HepG2 (cell line): ENCODE results near the gene NUDT3. TPM values are rescaled to one million over a fixed set of nuclear protein-coding genes. Genes with fewer than 3 reads are reported as not detected.

ENCODE experiments used
- ATAC-seq: fragments of 200-7000 bp; cut with Tn5 transposase; 3 replicates; pipeline ENCODE4 v1.9.1; 2020; ENCODE audit warnings: mild to moderate bottlenecking, moderate library complexity
- BruUV-seq: library from RNA; stranded (reverse); fragments of 400-500 nt; replicated peaks from 2 replicates; lab custom pipeline; 2021; lab: Mats Ljungman, UMichigan
- CTCF ChIA-PET: fragments of 300-600 bp; formaldehyde crosslinking; extraction: SDS; loops from one replicate; lab custom pipeline; 2021; ENCODE audit warnings: low total read pairs, inconsistent platforms, low intra/inter-chr PET ratio; lab: Yijun Ruan, JAX
- POLR2A ChIA-PET: fragments of 350-600 bp; sonication (Branson Sonifier 250); formaldehyde crosslinking; loops from one replicate; lab custom pipeline; 2020; ENCODE audit warnings: antibody characterized with exemption, inconsistent platforms; lab: Yijun Ruan, JAX
- DNase-seq: peaks from one replicate; pipeline ENCODE4 v3.0.0-alpha.2; 2015; ENCODE audit warnings: low spot score
- FAIRE-seq: peaks from 3 replicates; lab custom pipeline; 2011; peaks lifted over from hg19 to GRCh38; lab: Jason Lieb, UNC
- H2AFZ ChIP-seq: one replicate; pipeline ENCODE4 v1.6.1; 2011; ENCODE audit warnings: low read length, inconsistent platforms
- H3K27ac ChIP-seq: fragments of 300-600 bp; 3 replicates; pipeline ENCODE4 v1.8.0; 2011; ENCODE audit warnings: mixed run types, mild to moderate bottlenecking, mixed read lengths, low read length, inconsistent platforms; ENCODE audit not compliant: insufficient read depth; ENCODE audit errors: extremely low read length
- H3K27me3 ChIP-seq, 2 experiments: fragments of 200-600 bp in 1 of 2; 2 replicates in 1 of 2; 3 replicates in 1 of 2; pipeline versions ENCODE4 v1.6.0 to v1.8.0; 2011; ENCODE audit warnings: low read length in 2 of 2, mild to moderate bottlenecking in 2 of 2, moderate library complexity in 2 of 2, inconsistent platforms in 1 of 2; ENCODE audit not compliant: insufficient read depth in 2 of 2, control insufficient read depth in 1 of 2
- H3K36me3 ChIP-seq, 2 experiments: fragments of 200-600 bp in 1 of 2; replicated peaks in 1 of 2; 2 replicates in 1 of 2; 3 replicates in 1 of 2; pipeline versions ENCODE4 v1.5.1 to v1.8.0; 2011; ENCODE audit warnings: low read length in 2 of 2, inconsistent platforms in 1 of 2; ENCODE audit not compliant: insufficient read depth in 2 of 2, control insufficient read depth in 1 of 2
- H3K4me1 ChIP-seq: 2 replicates; pipeline ENCODE4 v1.5.1; 2012; ENCODE audit warnings: low read length, inconsistent platforms; ENCODE audit not compliant: insufficient read depth
- H3K4me2 ChIP-seq: 2 replicates; pipeline ENCODE4 v1.6.0; 2011; ENCODE audit warnings: low read depth, low read length, inconsistent platforms
- H3K4me3 ChIP-seq, 3 experiments: fragments of 200-600 bp in 1 of 3; sonication (generic), shearing (Covaris generic) in 1 of 3; replicated peaks in 1 of 3; 2 replicates each; pipeline ENCODE4 v1.5.1; 2011 to 2016; ENCODE audit warnings: low read length in 3 of 3, inconsistent platforms in 2 of 3, low read depth in 2 of 3, mild to moderate bottlenecking in 2 of 3, control low read depth in 1 of 3, mixed read lengths in 1 of 3; ENCODE audit not compliant: insufficient read depth in 1 of 3
- H3K79me2 ChIP-seq: one replicate; pipeline ENCODE4 v1.6.1; 2011; ENCODE audit warnings: low read length, inconsistent platforms; ENCODE audit not compliant: insufficient read depth
- H3K9ac ChIP-seq: 2 replicates; pipeline ENCODE4 v1.6.0; 2011; ENCODE audit warnings: mild to moderate bottlenecking, low read depth, low read length, inconsistent platforms; ENCODE audit not compliant: insufficient read depth
- H3K9me3 ChIP-seq: 2 replicates; pipeline ENCODE4 v1.5.1; 2012; ENCODE audit warnings: mild to moderate bottlenecking, low read length
- H4K20me1 ChIP-seq: 2 replicates; pipeline ENCODE4 v1.6.0; 2011; ENCODE audit warnings: inconsistent platforms, mild to moderate bottlenecking, low read length, moderate library complexity; ENCODE audit not compliant: insufficient read depth
- DDIT3 ChIP-seq: sonication (generic); formaldehyde crosslinking; IDR thresholded peaks from 2 replicates; pipeline ENCODE4 v1.4.0; 2020; ENCODE audit warnings: mild to moderate bottlenecking, missing genetic modification reagents
- HNF4G ChIP-seq, 2 experiments: sonication (generic) in 1 of 2; formaldehyde crosslinking in 1 of 2; IDR thresholded peaks; 2 replicates each; pipeline versions ENCODE4 v1.4.0 to v1.6.1; 2011 to 2020; ENCODE audit warnings: borderline replicate concordance in 2 of 2, low read depth in 2 of 2, mild to moderate bottlenecking in 2 of 2, low read length in 1 of 2, missing genetic modification reagents in 1 of 2, moderate library complexity in 1 of 2
- KAT8 ChIP-seq: IDR thresholded peaks from 2 replicates; pipeline ENCODE4 v1.6.1; 2016; ENCODE audit warnings: missing genetic modification reagents, missing compliant biosample characterization
- MTA1 ChIP-seq: sonication (generic); formaldehyde crosslinking; IDR thresholded peaks from 2 replicates; pipeline ENCODE4 v1.4.0; 2020; ENCODE audit warnings: missing genetic modification reagents, mild to moderate bottlenecking, borderline replicate concordance
- NFRKB ChIP-seq: fragments of 450-650 bp; IDR thresholded peaks from 2 replicates; pipeline ENCODE4 v1.6.1; 2017
- SAP130 ChIP-seq: IDR thresholded peaks from 2 replicates; pipeline ENCODE4 v1.6.1; 2016; ENCODE audit warnings: low read depth
- ZNF292 ChIP-seq: sonication (generic); formaldehyde crosslinking; IDR thresholded peaks from 2 replicates; pipeline ENCODE4 v1.8.1; 2022; ENCODE audit warnings: mild to moderate bottlenecking, low read depth, missing genetic modification reagents, borderline replicate concordance
- ZNF407 ChIP-seq: sonication (generic); formaldehyde crosslinking; IDR thresholded peaks from one replicate; pipeline ENCODE4 v1.5.1; 2020; ENCODE audit warnings: mild to moderate bottlenecking, missing genetic modification reagents; ENCODE audit errors: not compliant biosample characterization
- ZNF629 ChIP-seq: sonication (generic); formaldehyde crosslinking; conservative IDR thresholded peaks from 2 replicates; pipeline ENCODE4 v1.5.0; 2020; ENCODE audit warnings: missing genetic modification reagents
- ZNF749 ChIP-seq: sonication (generic); formaldehyde crosslinking; IDR thresholded peaks from 2 replicates; pipeline ENCODE4 v1.8.0; 2022; ENCODE audit warnings: mild to moderate bottlenecking, missing genetic modification reagents, moderate library complexity, borderline replicate concordance
- WGBS: methylation state at CpG from one replicate; pipeline ENCODE4 v1.1.6; 2017; ENCODE audit warnings: low lambda C conversion rate; 5-methylcytosine and 5-hydroxymethylcytosine counted together
- in situ Hi-C: cut with HindIII; loops from 2 replicates; pipeline ENCODE4 v1.10.0; 2017; ENCODE audit warnings: low pct_unique_long_range_greater_than_20kb; ENCODE audit not compliant: extremely low pct_ligation_motif_present
- intact Hi-C: fragments of 100-400 bp; cut with micrococcal nuclease; formaldehyde crosslinking; loops from one replicate; pipeline ENCODE4 v1.10.0; 2022; ENCODE audit not compliant: unreplicated experiment
- polyA plus RNA-seq, 8 experiments: library from polyadenylated mRNA; depleted of rRNA in 3 of 8; stranded (reverse) in 7 of 8; unstranded in 1 of 8; fragments of >200 nt; fragmentation: Illumina TruSeq in 4 of 8; extraction: Trizol in 4 of 8; gene quantifications; 2 replicates each; pipeline versions ENCODE4 v1.2.1 to v1.2.3, GENCODE V29; 2011 to 2016; ENCODE audit warnings: low read depth in 4 of 8, missing spikeins in 1 of 8, mixed read lengths in 1 of 8; ENCODE audit not compliant: insufficient read depth in 1 of 8
- total RNA-seq, 5 experiments: library from RNA; depleted of rRNA; stranded (reverse); fragments of >200 nt; fragmentation: Illumina TruSeq; extraction: Trizol; gene quantifications; 2 replicates each; pipeline ENCODE4 v1.2.3, GENCODE V29; 2016; ENCODE audit warnings: low read depth in 1 of 5

Gene NUDT3
- total and polyA plus RNA-seq, 2 of the 13 experiments (the other 11 are each of a cell fraction or from before 2014, with no cell fraction given), result 20.2 to 20.6 TPM

- 95% methylated on average over 4 of the region's 4 CpGs for WGBS
- ChIA-PET POLR2A (no interaction called here), CTCF (no interaction called here)
- in situ Hi-C loops, result no loop called here
- no peak for DNase-seq
- peaks cover 42% of the 10 kb centered on the region for H3K4me1 ChIP-seq
- no peaks in the 10 kb centered on the region for H3K27me3 ChIP-seq
- TF ChIP-seq ZNF292 (CRISPR knock-in tag), result 0 out of 2 replicates have a peak, but pooled peaks have one; percentile 4
- no peak for TF ChIP-seq KAT8
- TF ChIP-seq SAP130 (CRISPR knock-in tag), result peak; percentile 7; the same call in 1 of the 2 replicates
- TF ChIP-seq, all 625 proteins: peak for 2
- H2AFZ ChIP-seq, result no peak overlapping the region
- H3K4me3 ChIP-seq, result no peak overlapping the region
- TSS peak; percentile 37 for BruUV-seq
- peaks cover 21% of the 10 kb centered on the region; the same call in 1 of the 2 replicates for H4K20me1 ChIP-seq
- no peaks in the 10 kb centered on the region for H3K9me3 ChIP-seq
- ATAC-seq (no peak), FAIRE-seq (no peak)
- intact Hi-C loops, result no loop called here
- H3K4me2 ChIP-seq, result no peak overlapping the region
- no peak overlapping the region for H3K9ac ChIP-seq
- peaks cover 74% of the 10 kb centered on the region for H3K79me2 ChIP-seq
- peaks cover 2 to 3% of the 10 kb centered on the region in 2 experiments; a peak in 2 of 5 replicates for H3K36me3 ChIP-seq
- peak overlapping the region; percentile 21 for H3K27ac ChIP-seq
These were observed 18.0 kb downstream of the NUDT3 start for GRCh38 chr6:34374508-34374907.

- WGBS, result 81% methylated on average over 3 of the region's 3 CpGs
- in situ Hi-C loops, result no loop called here
- ChIA-PET POLR2A (no interaction called here), CTCF (no interaction called here)
- Histone ChIP-seq H3K36me3 (peaks cover 0 to 1% of the 10 kb centered on the region in 2 experiments; a peak in 2 of 5 replicates), H3K4me3 (no peak overlapping the region), H3K9ac (no peak overlapping the region), H4K20me1 (peaks cover 25% of the 10 kb centered on the region; the same call in 1 of the 2 replicates), H3K27ac (peak overlapping the region; percentile 21), H2AFZ (no peak overlapping the region), H3K9me3 (no peaks in the 10 kb centered on the region), H3K79me2 (peaks cover 74% of the 10 kb centered on the region), H3K4me1 (peaks cover 46% of the 10 kb centered on the region), H3K4me2 (no peak overlapping the region), H3K27me3 (no peaks in the 10 kb centered on the region)
- FAIRE-seq, result no peak
- no peak for ATAC-seq
- DNase-seq, result no peak
- intact Hi-C loops, result no loop called here
- no TSS peak for BruUV-seq
- TF ChIP-seq HNF4G (IDR thresholded peaks at IDR 0.05; ENCODE audit: borderline replicate concordance, low read depth, low read length) (no peak), HNF4G (CRISPR knock-in tag; IDR thresholded peaks at IDR 0.05; ENCODE audit: borderline replicate concordance, low read depth) (no peak), DDIT3 (CRISPR knock-in tag) (no peak), ZNF407 (CRISPR knock-in tag) (no peak), MTA1 (no peak), NFRKB (no peak), ZNF629 (CRISPR knock-in tag) (no peak), ZNF749 (CRISPR knock-in tag) (no peak)
These were observed 18.4 kb downstream of the NUDT3 start for GRCh38 chr6:34374069-34374468.
